Measurements from ENCODE around the gene LBHD2.
A peak's percentile ranks its signal among the peaks of the same experiment; 100 is the strongest.

The LBHD2 gene

GRCh38 chr14:103086771-103087342, 2.8 kb downstream of the LBHD2 start:
- DNase-seq (ENCODE audit: extremely low read depth, low read depth) = no peak
- no peak overlapping the region for H3K4me3 ChIP-seq (replicated peaks; ENCODE audit: low read depth, low read length)
- TF ChIP-seq CTCF (IDR thresholded peaks at IDR 0.05; ENCODE audit: low read depth, low read length, missing control alignments) = no peak

DNA sequence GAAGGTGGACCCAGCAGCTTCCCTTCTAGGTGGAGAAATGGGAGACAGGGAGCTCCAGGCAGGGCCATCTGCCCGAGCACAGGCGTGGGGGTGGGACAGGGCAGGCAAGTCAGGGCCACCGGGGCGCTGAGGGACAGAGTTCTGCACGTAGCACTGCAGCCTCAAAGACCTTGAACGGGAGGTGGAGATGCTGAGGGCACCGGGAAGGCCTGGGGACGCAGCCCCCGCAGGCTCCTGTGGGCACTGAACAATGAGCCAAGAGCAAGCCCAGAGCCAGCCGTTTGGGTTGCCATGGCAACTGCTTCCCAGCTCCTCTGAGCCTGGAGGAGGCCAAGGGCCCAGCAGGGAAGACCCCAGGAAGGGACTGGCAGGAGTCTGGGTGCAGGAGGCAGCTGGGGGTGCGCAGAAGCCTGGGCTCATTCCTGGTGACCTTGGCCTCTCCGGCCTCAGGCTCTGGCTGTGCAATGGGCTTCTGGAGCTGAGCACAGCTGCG, 3.4 kb downstream of the LBHD2 start:
- no peak for DNase-seq (ENCODE audit: extremely low read depth, low read depth)
- no peak overlapping the region for H3K4me3 ChIP-seq (replicated peaks; ENCODE audit: low read depth, low read length)
- no peak for TF ChIP-seq CTCF (IDR thresholded peaks at IDR 0.05; ENCODE audit: low read depth, low read length, missing control alignments)

- no peak for DNase-seq (ENCODE audit: extremely low read depth, low read depth)
- TF ChIP-seq CTCF (IDR thresholded peaks at IDR 0.05; ENCODE audit: low read depth, low read length, missing control alignments) = no peak
These were observed 4.9 kb downstream of the LBHD2 start for GRCh38 chr14:103088921-103089320.

DNA sequence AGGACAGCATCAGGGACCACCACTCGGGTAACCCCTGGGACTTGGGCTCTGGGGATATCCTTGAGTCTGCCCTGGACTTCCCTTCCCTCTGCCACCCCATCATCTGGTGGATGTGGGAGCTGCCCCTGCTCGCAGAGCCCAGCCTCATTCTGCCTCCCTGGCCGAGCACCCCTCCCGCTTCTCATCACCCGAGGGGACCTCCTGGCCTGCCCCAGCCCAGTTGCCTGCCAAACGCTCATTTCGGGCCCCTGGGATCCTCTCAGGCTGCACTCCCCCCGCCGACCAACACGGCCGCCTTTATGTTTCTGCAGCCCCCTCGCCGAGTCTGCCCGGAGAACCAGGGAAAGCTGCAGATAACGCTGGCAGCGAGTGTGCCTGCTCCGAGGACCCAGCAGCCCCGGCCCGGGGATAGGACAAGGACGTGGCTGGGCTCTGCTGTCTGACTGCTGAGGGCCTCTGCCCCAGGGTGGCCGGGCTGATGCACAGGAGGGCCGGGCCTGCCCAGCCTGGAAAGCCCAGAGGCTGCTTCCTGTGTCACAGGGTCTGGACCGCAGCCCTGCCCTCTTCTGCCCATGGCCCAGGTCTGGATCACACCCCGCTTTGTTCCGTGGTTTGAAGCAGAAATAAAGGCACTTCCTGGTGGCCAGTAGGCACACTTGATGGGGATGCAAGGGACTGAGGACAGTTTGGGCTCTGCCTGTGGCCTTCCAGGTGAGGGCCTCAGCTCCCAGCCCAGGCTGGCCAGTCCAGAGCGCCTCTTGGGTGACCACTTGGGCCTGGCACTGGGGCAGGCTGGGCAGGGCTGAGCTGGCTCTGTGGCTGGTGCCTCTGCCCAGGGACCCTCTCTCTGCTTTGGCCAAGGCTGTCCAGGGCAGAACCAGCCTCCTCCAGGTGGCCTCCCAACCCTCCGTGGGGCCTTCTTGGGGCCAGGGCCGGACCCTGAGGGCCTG, 5.7 kb downstream of the LBHD2 start:
- H3K4me3 ChIP-seq (replicated peaks; ENCODE audit: low read depth, low read length) = no peak overlapping the region
- DNase-seq (ENCODE audit: extremely low read depth, low read depth) = no peak
- no peak for TF ChIP-seq CTCF (IDR thresholded peaks at IDR 0.05; ENCODE audit: low read depth, low read length, missing control alignments)

More at GRCh38 chr14:103088921-103089320, 4.9 kb downstream of the LBHD2 start:
- no peak overlapping the region for H3K4me3 ChIP-seq (replicated peaks; ENCODE audit: low read depth, low read length)

DNA sequence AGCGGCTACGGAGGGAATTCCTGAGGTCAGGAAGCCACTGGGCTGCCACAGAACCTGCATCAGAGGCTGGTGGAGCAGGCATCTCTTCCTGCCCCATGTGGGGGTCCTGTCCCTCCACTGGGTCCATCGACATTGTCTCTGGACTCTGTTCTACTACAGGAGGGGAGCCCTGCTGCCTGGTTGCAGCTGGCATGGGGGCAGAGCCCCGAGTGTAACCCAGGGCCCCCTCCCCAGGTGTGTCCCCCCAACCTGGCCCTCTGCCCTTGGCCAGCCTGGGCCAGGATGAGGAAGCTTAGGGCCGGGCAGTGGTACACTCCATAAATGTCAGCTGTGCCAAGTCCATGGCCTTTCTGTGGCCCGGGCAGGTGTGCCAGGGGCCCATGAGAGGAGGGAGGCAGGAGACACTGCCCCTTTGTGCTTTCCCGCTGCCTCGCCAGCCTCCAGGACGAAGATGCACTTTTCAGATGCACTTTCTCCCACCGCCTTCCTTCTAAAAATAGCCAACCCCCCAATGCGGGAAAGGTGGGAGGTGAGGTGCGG, 6.5 kb downstream of the LBHD2 start:
- no peak for DNase-seq (ENCODE audit: extremely low read depth, low read depth)
- H3K4me3 ChIP-seq (replicated peaks; ENCODE audit: low read depth, low read length) = no peak overlapping the region
- no peak for TF ChIP-seq CTCF (IDR thresholded peaks at IDR 0.05; ENCODE audit: low read depth, low read length, missing control alignments)

DNA sequence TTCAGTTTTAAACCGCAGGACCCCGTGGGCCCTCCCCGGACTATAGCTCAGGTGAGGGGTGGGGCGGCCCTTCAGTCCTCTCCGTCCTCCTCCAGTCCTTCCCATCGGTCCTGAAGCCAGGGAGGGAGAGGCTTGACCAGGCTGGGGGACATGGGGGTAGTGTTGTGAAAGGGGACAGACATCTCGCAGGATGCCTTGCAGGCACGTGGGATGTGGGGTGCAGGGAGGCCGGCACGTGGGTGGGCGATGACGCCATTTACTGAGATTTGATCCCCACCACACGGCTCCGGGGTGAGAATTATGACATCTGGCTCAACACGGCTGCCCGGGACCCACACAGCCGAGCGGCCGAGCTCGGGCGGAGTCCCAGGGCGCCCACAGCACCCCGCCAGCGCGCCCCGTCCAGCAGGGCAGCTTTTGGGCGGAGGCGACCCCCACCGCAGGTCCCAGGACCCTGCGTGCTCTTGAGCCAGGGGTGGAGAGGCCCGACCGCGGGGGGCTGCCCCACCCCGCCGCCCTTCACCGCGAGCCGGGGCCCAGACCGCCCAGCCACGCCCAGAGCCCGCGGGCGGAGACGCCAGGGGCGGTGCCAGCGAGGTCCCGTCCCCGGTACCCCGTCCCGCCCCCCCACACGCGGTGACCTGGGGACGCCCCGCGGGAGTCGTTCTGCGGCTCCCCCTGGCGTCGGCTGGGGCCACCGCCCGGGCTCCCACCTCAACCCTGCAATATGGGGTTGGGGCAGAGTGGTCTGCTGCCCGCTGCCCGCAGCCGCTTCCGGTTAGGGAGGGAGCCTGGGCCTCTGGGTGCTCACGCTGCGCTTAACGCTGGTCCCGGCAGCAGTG, 7.3 kb downstream of the LBHD2 start:
- peak overlapping the region; percentile 33 for H3K4me3 ChIP-seq (replicated peaks; ENCODE audit: low read depth, low read length)
- no peak for DNase-seq (ENCODE audit: extremely low read depth, low read depth)
- TF ChIP-seq CTCF (IDR thresholded peaks at IDR 0.05; ENCODE audit: low read depth, low read length, missing control alignments) = peak; percentile 35
